Activated CD4-positive, alpha-beta T cell treated with anti-CD3 and anti-CD28 coated beads, Interleukin-2, Interleukin-6, amounts not matched to agents 100 ng/mL and 50 ng/mL, durations not matched to agents 16 hours and 8 hours (primary cell): ENCODE data around the gene SAXO2.
"Not testable (repeated sequence)": the region's sequence is repeated elsewhere in the genome, so short reads cannot be mapped to it uniquely, and the experiment has no call there.

ENCODE experiments used
- DNase-seq: peaks from one replicate; pipeline ENCODE4 v3.0.0-alpha.2; 2020

The SAXO2 gene

GRCh38 chr15:82288202-82288601 lies 25.6 kb downstream of the SAXO2 start:
- DNase-seq, result not testable (repeated sequence)

GRCh38 chr15:82292271-82292670 lies 29.7 kb downstream of the SAXO2 start:
- DNase-seq, result no peak

- DNase-seq, result no peak
Measured at GRCh38 chr15:82294061-82294690, 31.6 kb downstream of the SAXO2 start.

- DNase-seq, result no peak
Measured at GRCh38 chr15:82297546-82297945, 34.9 kb downstream of the SAXO2 start.

- DNase-seq, result no peak
Measured at GRCh38 chr15:82298032-82298431, 35.4 kb downstream of the SAXO2 start.

GRCh38 chr15:82298520-82298919 lies 35.9 kb downstream of the SAXO2 start:
- DNase-seq, result peak; percentile 61

- not testable (repeated sequence) for DNase-seq
Measured at GRCh38 chr15:82299511-82299914, 36.9 kb downstream of the SAXO2 start.

- DNase-seq, result not testable (repeated sequence)
Measured at GRCh38 chr15:82300326-82300725, 37.7 kb downstream of the SAXO2 start.

GRCh38 chr15:82300883-82301282 lies 38.3 kb downstream of the SAXO2 start:
- DNase-seq, result no peak

- no peak for DNase-seq
Measured at GRCh38 chr15:82301296-82302016, 38.8 kb downstream of the SAXO2 start.

GRCh38 chr15:82303956-82304777 lies 41.5 kb downstream of the SAXO2 start:
- DNase-seq, result no peak

- DNase-seq, result no peak
Measured at GRCh38 chr15:82304778-82305090, 42.1 kb downstream of the SAXO2 start.

- no peak for DNase-seq
Measured at GRCh38 chr15:82305621-82306048, 43.0 kb downstream of the SAXO2 start.

GRCh38 chr15:82306791-82307713 lies 44.4 kb downstream of the SAXO2 start:
- DNase-seq, result no peak

- no peak for DNase-seq
Measured at GRCh38 chr15:82307714-82308081, 45.1 kb downstream of the SAXO2 start.

GRCh38 chr15:82309802-82310201 lies 47.2 kb downstream of the SAXO2 start:
- no peak for DNase-seq

GRCh38 chr15:82311321-82311720 lies 48.7 kb downstream of the SAXO2 start:
- DNase-seq, result not testable (repeated sequence)

- no peak for DNase-seq
Measured at GRCh38 chr15:82312586-82313349, 50.1 kb downstream of the SAXO2 start.

- no peak for DNase-seq
Measured at GRCh38 chr15:82313446-82313845, 50.8 kb downstream of the SAXO2 start.

- not testable (repeated sequence) for DNase-seq
Measured at GRCh38 chr15:82313951-82314768, 51.5 kb downstream of the SAXO2 start.
